Panc1 (cell line): ENCODE data around the gene ABCG2. TPM values are rescaled to one million over a fixed set of nuclear protein-coding genes. Genes with fewer than 3 reads are reported as not detected.

Experiments
- ATAC-seq: fragments of 200-7000 bp; cut with Tn5 transposase; 2 replicates; pipeline ENCODE4 v1.9.1; 2020; ENCODE audit warnings: mild to moderate bottlenecking, moderate library complexity
- BruUV-seq: library from RNA; stranded (reverse); fragments of 400-500 nt; replicated peaks from 2 replicates; lab custom pipeline; 2021; lab: Mats Ljungman, UMichigan
- CTCF ChIA-PET: fragments of 300-600 bp; sonication (Branson Sonifier 250); formaldehyde crosslinking; loops from one replicate; lab custom pipeline; 2022; ENCODE audit warnings: antibody characterized with exemption; lab: Charles Lee
- POLR2A ChIA-PET: fragments of 300-600 bp; sonication (Branson Sonifier 250); formaldehyde crosslinking; loops from one replicate; lab custom pipeline; 2022; ENCODE audit warnings: antibody characterized with exemption; lab: Charles Lee
- DNase-seq: peaks from one replicate; pipeline ENCODE4 v3.0.0-alpha.2; 2010; ENCODE audit warnings: low read depth, low spot score
- H3K27ac ChIP-seq: 2 replicates; pipeline ENCODE4 v1.5.1; 2011; ENCODE audit warnings: mild to moderate bottlenecking, low read length, inconsistent platforms
- H3K27me3 ChIP-seq: fragments of 200-500 bp; sonication (Bioruptor generic); 2 replicates; pipeline ENCODE4 v1.6.0; 2014; ENCODE audit warnings: low read length, inconsistent platforms; ENCODE audit not compliant: control insufficient read depth, insufficient read depth
- H3K36me3 ChIP-seq: fragments of 200-500 bp; sonication (Bioruptor generic); 2 replicates; pipeline ENCODE4 v1.5.1; 2014; ENCODE audit warnings: inconsistent platforms, mild to moderate bottlenecking, low read length, moderate library complexity; ENCODE audit not compliant: control insufficient read depth, insufficient read depth
- H3K4me1 ChIP-seq: 2 replicates; pipeline ENCODE4 v1.5.1; 2011; ENCODE audit warnings: inconsistent platforms, mild to moderate bottlenecking, low read length, moderate library complexity; ENCODE audit not compliant: control insufficient read depth, insufficient read depth
- H3K4me3 ChIP-seq, 2 experiments: 2 replicates each; pipeline ENCODE4 v1.5.1; 2011 to 2012; ENCODE audit warnings: low read depth in 2 of 2, low read length in 2 of 2, mild to moderate bottlenecking in 2 of 2, inconsistent platforms in 1 of 2, moderate library complexity in 1 of 2
- H3K9me3 ChIP-seq: fragments of 200-500 bp; sonication (Bioruptor generic); 2 replicates; pipeline ENCODE4 v1.5.1; 2014; ENCODE audit warnings: low read depth, mild to moderate bottlenecking, inconsistent platforms, low read length, moderate library complexity; ENCODE audit not compliant: control insufficient read depth, insufficient read depth
- POLR2AphosphoS5 ChIP-seq: IDR thresholded peaks from 2 replicates; pipeline ENCODE4 v1.6.1; 2012; ENCODE audit warnings: mild to moderate bottlenecking, low read depth, low read length, moderate library complexity
- SIN3A ChIP-seq: IDR thresholded peaks from 2 replicates; pipeline ENCODE4 v1.6.1; 2012; ENCODE audit warnings: low read depth, mild to moderate bottlenecking, low read length, moderate library complexity, borderline replicate concordance; ENCODE audit not compliant: insufficient read depth
- TCF7L2 ChIP-seq: IDR thresholded peaks from 2 replicates; pipeline ENCODE4 v1.6.1; 2011; ENCODE audit warnings: mild to moderate bottlenecking, low read depth, low read length, inconsistent platforms
- in situ Hi-C: cut with HindIII; loops from 2 replicates; pipeline ENCODE4 v1.10.0; 2016; ENCODE audit warnings: low sequenced_read_pairs, low pct_unique_long_range_greater_than_20kb
- intact Hi-C: fragments of 100-400 bp; cut with micrococcal nuclease; formaldehyde crosslinking; loops from one replicate; pipeline ENCODE4 v1.10.0; 2022; ENCODE audit not compliant: unreplicated experiment
- total RNA-seq: library from RNA; stranded (reverse); gene quantifications from one replicate; pipeline ENCODE4 v1.2.1, GENCODE V29; 2021; ENCODE audit not compliant: unreplicated experiment
- TF ChIP-seq, protein P1 (sequence below): fragments of 450-650 bp; IDR thresholded peaks from 2 replicates; pipeline ENCODE4 v1.5.1; 2017; ENCODE audit warnings: mild to moderate bottlenecking
- TF ChIP-seq, protein P2 (sequence below), 2 experiments: IDR thresholded peaks; 2 replicates each; pipeline ENCODE4 v1.6.1; 2011 to 2012; ENCODE audit warnings: low read depth in 2 of 2, control low read depth in 1 of 2, low read length in 1 of 2, mild to moderate bottlenecking in 1 of 2, moderate library complexity in 1 of 2; ENCODE audit not compliant: insufficient read depth in 1 of 2

Gene ABCG2
- total RNA-seq, 1 experiment from 2014 or later, result 63.3 TPM

GRCh38 chr4:88110826-88111225 is 47.6 kb downstream of the ABCG2 start:
- in situ Hi-C loops, result no loop called here
- H3K27ac ChIP-seq, result 0 out of 2 replicates have a peak overlapping the region, but pooled peaks have one; percentile 29
- no peaks in the 10 kb centered on the region for H3K27me3 ChIP-seq
- DNase-seq, result no peak
- TF ChIP-seq, protein P1, sequence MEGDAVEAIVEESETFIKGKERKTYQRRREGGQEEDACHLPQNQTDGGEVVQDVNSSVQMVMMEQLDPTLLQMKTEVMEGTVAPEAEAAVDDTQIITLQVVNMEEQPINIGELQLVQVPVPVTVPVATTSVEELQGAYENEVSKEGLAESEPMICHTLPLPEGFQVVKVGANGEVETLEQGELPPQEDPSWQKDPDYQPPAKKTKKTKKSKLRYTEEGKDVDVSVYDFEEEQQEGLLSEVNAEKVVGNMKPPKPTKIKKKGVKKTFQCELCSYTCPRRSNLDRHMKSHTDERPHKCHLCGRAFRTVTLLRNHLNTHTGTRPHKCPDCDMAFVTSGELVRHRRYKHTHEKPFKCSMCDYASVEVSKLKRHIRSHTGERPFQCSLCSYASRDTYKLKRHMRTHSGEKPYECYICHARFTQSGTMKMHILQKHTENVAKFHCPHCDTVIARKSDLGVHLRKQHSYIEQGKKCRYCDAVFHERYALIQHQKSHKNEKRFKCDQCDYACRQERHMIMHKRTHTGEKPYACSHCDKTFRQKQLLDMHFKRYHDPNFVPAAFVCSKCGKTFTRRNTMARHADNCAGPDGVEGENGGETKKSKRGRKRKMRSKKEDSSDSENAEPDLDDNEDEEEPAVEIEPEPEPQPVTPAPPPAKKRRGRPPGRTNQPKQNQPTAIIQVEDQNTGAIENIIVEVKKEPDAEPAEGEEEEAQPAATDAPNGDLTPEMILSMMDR, result no peak
- TF ChIP-seq, protein P2, sequence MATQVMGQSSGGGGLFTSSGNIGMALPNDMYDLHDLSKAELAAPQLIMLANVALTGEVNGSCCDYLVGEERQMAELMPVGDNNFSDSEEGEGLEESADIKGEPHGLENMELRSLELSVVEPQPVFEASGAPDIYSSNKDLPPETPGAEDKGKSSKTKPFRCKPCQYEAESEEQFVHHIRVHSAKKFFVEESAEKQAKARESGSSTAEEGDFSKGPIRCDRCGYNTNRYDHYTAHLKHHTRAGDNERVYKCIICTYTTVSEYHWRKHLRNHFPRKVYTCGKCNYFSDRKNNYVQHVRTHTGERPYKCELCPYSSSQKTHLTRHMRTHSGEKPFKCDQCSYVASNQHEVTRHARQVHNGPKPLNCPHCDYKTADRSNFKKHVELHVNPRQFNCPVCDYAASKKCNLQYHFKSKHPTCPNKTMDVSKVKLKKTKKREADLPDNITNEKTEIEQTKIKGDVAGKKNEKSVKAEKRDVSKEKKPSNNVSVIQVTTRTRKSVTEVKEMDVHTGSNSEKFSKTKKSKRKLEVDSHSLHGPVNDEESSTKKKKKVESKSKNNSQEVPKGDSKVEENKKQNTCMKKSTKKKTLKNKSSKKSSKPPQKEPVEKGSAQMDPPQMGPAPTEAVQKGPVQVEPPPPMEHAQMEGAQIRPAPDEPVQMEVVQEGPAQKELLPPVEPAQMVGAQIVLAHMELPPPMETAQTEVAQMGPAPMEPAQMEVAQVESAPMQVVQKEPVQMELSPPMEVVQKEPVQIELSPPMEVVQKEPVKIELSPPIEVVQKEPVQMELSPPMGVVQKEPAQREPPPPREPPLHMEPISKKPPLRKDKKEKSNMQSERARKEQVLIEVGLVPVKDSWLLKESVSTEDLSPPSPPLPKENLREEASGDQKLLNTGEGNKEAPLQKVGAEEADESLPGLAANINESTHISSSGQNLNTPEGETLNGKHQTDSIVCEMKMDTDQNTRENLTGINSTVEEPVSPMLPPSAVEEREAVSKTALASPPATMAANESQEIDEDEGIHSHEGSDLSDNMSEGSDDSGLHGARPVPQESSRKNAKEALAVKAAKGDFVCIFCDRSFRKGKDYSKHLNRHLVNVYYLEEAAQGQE (IDR thresholded peaks at IDR 0.05; ENCODE audit: insufficient read depth in 1 of 2, low read depth in 2 of 2, low read length in 1 of 2), result no peak
- no TSS peak for BruUV-seq
- POLR2A ChIA-PET, result no interaction called here
- no peaks in the 10 kb centered on the region for H3K9me3 ChIP-seq
- ATAC-seq, result no peak
- CTCF ChIA-PET, result no interaction called here
- H3K4me3 ChIP-seq, result no peak overlapping the region
- H3K36me3 ChIP-seq, result no peaks in the 10 kb centered on the region
- intact Hi-C loops, result no loop called here
- H3K4me1 ChIP-seq, result peaks cover 30% of the 10 kb centered on the region

GRCh38 chr4:88109123-88109881 is 49.1 kb downstream of the ABCG2 start:
- in situ Hi-C loops (no loop called here), intact Hi-C loops (no loop called here)
- POLR2A ChIA-PET, result no interaction called here
- CTCF ChIA-PET, result no interaction called here
- no peak for TF ChIP-seq POLR2AphosphoS5
- TF ChIP-seq TCF7L2, result peak; percentile 66; the same call in 1 of the 2 replicates
- H3K36me3 ChIP-seq, result no peaks in the 10 kb centered on the region
- H3K4me1 ChIP-seq, result peaks cover 37% of the 10 kb centered on the region
- ATAC-seq (peak; percentile 63; the same call in 1 of the 2 replicates), DNase-seq (no peak)
- no TSS peak for BruUV-seq
- 0 out of 2 replicates have a peak overlapping the region, but pooled peaks have one; percentile 57 for H3K27ac ChIP-seq
- no peak overlapping the region for H3K4me3 ChIP-seq
- H3K9me3 ChIP-seq, result no peaks in the 10 kb centered on the region
- no peaks in the 10 kb centered on the region for H3K27me3 ChIP-seq

DNA sequence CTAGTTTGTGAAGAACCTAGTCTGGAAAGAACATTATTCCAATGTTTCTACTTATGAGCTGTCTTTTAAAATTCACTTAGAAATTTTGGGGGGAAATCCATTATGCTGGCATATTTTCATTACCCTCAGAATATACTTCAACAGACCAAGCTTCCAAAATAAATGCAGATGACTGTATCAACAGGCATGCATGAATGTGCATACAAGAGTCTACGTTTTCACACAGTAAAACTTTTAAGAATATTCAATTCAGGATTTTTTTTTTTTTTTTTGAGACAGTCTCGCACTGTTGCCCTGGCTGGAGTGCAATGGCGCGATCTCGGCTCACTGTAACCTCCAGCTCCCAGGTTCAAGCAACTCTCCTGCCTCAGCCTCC is 49.7 kb downstream of the ABCG2 start:
- H3K4me3 ChIP-seq, result no peak overlapping the region
- BruUV-seq, result no TSS peak
- H3K27me3 ChIP-seq, result no peaks in the 10 kb centered on the region
- peaks cover 37% of the 10 kb centered on the region for H3K4me1 ChIP-seq
- in situ Hi-C loops, result no loop called here
- H3K9me3 ChIP-seq, result no peaks in the 10 kb centered on the region
- H3K27ac ChIP-seq, result peak overlapping the region; percentile 57
- no peak for ATAC-seq
- TF ChIP-seq POLR2AphosphoS5 (no peak), TCF7L2 (no peak), SIN3A (no peak)
- TF ChIP-seq, protein P2 (IDR thresholded peaks at IDR 0.05; ENCODE audit: insufficient read depth in 1 of 2, low read depth in 2 of 2, low read length in 1 of 2), result no peak
- TF ChIP-seq, protein P1, result no peak
- no peaks in the 10 kb centered on the region for H3K36me3 ChIP-seq
- intact Hi-C loops, result no loop called here
- POLR2A ChIA-PET, result no interaction called here
- CTCF ChIA-PET, result no interaction called here
- DNase-seq, result no peak
